Measurements from ENCODE around the gene DOK4.
A peak's percentile ranks its signal among the peaks of the same experiment; 100 is the strongest.
"Not testable (repeated sequence)": the region's sequence is repeated elsewhere in the genome, so short reads cannot be mapped to it uniquely, and the experiment has no call there.

The DOK4 gene

DNA sequence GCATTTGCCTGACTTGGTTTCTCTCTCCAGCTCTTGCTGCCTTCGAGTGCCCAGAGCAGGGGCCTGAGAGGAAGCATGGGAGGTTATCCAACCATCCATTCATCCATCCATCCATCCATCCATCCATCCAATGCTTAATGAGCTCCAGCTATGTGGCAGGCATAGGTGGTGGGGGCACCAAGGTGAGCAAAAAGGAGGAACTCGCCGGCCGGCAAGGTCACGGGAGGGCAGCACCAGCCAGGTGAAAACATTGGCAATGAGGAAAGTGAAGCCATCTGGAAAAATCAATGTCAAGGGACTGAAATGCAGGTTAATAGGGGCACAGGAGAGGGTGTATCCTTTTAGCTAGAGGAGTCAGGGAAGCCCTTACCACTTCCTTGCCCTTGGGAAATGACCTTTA is 18.2 kb upstream of the DOK4 start:
- no peak overlapping the region for H3K4me3 ChIP-seq (ENCODE audit: low read depth, low read length)
- DNase-seq: peak; percentile 30
- TF ChIP-seq, protein P1, sequence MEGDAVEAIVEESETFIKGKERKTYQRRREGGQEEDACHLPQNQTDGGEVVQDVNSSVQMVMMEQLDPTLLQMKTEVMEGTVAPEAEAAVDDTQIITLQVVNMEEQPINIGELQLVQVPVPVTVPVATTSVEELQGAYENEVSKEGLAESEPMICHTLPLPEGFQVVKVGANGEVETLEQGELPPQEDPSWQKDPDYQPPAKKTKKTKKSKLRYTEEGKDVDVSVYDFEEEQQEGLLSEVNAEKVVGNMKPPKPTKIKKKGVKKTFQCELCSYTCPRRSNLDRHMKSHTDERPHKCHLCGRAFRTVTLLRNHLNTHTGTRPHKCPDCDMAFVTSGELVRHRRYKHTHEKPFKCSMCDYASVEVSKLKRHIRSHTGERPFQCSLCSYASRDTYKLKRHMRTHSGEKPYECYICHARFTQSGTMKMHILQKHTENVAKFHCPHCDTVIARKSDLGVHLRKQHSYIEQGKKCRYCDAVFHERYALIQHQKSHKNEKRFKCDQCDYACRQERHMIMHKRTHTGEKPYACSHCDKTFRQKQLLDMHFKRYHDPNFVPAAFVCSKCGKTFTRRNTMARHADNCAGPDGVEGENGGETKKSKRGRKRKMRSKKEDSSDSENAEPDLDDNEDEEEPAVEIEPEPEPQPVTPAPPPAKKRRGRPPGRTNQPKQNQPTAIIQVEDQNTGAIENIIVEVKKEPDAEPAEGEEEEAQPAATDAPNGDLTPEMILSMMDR (IDR thresholded peaks at IDR 0.05; ENCODE audit: low read depth, low read length): no peak
- no peaks in the 10 kb centered on the region for H3K36me3 ChIP-seq
- no peaks in the 10 kb centered on the region for H3K27me3 ChIP-seq
- H3K9me3 ChIP-seq: no peaks in the 10 kb centered on the region
- peaks cover 82% of the 10 kb centered on the region for H3K4me1 ChIP-seq

DNA sequence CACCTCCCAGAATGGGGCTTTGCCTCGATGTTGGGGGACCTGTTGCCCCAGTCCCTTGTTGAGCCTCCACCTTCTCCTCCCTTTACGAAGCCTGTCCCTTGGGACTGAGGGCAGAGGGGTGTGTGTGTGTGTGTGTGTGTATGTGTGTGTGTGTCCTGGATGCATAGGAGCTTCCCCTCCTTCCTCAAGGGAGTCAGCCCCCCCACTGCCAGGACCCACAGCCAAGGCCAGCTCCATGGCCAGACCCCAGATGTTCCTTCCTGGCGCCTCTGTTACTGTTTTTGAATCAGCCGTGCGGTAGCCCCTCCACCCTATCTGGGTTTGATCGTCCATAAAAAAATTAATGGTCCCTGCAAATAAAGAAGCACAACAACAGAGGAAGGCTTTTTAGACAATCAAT is 17.7 kb upstream of the DOK4 start:
- peaks cover 78% of the 10 kb centered on the region for H3K4me1 ChIP-seq
- no peaks in the 10 kb centered on the region for H3K27me3 ChIP-seq
- peak; percentile 90 for DNase-seq
- no peaks in the 10 kb centered on the region for H3K9me3 ChIP-seq
- H3K36me3 ChIP-seq: no peaks in the 10 kb centered on the region
- TF ChIP-seq, protein P1 (IDR thresholded peaks at IDR 0.05; ENCODE audit: low read depth, low read length): no peak
- H3K4me3 ChIP-seq (ENCODE audit: low read depth, low read length): no peak overlapping the region

DNA sequence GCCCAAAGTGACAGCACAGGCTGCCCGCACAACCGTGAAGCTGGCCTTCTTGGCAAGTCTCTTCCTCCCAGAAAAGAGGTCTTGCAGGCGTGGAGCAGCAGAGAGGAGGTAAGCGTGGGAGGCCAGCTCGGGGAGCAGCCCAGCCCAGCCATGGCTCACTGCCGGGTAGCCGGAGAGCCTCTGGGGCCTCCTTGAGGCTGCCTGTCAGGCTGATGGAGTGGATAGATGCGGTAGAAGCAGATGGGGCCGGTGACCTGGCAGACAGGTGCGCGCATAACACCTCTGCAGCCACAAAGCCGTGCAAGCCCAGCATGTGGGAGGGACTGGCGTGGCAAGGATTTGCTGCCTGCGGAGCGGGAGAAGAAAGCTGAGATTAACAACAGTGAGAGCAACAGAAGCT is 17.1 kb upstream of the DOK4 start:
- no peak overlapping the region for H3K4me3 ChIP-seq (ENCODE audit: low read depth, low read length)
- no peaks in the 10 kb centered on the region for H3K27me3 ChIP-seq
- no peaks in the 10 kb centered on the region for H3K9me3 ChIP-seq
- no peaks in the 10 kb centered on the region for H3K36me3 ChIP-seq
- DNase-seq: peak; percentile 50
- TF ChIP-seq, protein P1 (IDR thresholded peaks at IDR 0.05; ENCODE audit: low read depth, low read length): no peak
- peaks cover 71% of the 10 kb centered on the region for H3K4me1 ChIP-seq

DNA sequence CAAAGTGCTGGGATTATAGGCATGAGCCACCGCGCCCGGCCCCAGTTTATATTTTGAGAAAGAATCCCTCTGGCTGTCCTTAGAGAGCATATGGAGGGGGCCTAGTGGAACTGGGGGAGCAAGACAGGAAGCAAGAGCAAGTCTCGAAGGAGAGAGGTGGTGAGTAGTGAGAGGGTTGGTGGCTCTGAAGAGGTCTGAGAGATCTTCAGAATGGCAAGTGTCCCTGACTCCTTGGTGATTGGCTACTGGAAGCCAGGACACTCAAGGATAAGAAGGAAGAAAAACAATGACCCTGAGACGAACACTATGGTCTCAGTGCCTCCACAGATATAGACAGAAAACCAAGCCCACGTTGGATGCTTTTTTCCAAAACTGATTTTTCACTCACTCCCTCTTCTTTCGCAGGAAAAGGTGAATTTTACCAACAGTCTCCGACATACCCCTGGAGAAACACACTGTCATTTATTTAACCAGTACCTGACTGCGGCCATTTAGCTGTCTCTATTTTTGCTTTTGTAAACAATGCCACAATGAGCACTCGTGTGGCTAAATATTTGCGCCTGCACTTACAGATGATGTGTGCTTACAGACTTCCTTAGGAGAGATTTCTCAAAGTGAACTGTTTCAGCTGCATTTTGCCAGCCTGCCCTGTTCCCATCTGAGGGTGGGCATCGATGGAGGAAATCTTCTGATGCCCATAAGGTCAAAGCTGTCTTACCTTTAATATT is 15.9 kb upstream of the DOK4 start:
- Histone ChIP-seq H3K4me1 (peaks cover 63% of the 10 kb centered on the region), H3K4me3 (ENCODE audit: low read depth, low read length) (no peak overlapping the region), H3K36me3 (no peaks in the 10 kb centered on the region), H3K9me3 (no peaks in the 10 kb centered on the region), H3K27me3 (no peaks in the 10 kb centered on the region)
- TF ChIP-seq, protein P1 (IDR thresholded peaks at IDR 0.05; ENCODE audit: low read depth, low read length): no peak
- peak; percentile 2 for DNase-seq

DNA sequence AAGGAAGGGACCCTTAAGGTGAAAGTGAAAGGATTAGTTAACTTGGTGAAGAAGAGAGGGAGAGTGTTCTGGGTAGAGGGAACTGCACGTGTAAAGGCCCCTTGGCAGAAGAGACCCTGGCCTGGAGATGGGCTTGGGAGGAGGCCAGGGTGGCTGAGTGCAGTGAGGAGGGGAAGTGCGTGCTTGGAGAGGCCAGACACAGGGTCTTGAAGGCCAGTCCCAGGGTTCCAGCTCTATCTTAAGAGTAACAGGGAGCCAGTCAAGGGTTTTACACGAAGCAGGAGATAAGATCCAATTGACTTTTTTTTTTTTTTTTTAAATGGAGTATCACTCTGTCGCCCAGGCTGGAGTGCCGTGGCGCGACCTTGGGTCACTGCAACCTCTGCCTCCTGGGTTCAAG is 15.2 kb upstream of the DOK4 start:
- H3K4me3 ChIP-seq (ENCODE audit: low read depth, low read length): no peak overlapping the region
- peak; percentile 1 for DNase-seq
- TF ChIP-seq, protein P1 (IDR thresholded peaks at IDR 0.05; ENCODE audit: low read depth, low read length): no peak
- peaks cover 55% of the 10 kb centered on the region for H3K4me1 ChIP-seq
- H3K36me3 ChIP-seq: no peaks in the 10 kb centered on the region
- H3K27me3 ChIP-seq: no peaks in the 10 kb centered on the region
- no peaks in the 10 kb centered on the region for H3K9me3 ChIP-seq

DNA sequence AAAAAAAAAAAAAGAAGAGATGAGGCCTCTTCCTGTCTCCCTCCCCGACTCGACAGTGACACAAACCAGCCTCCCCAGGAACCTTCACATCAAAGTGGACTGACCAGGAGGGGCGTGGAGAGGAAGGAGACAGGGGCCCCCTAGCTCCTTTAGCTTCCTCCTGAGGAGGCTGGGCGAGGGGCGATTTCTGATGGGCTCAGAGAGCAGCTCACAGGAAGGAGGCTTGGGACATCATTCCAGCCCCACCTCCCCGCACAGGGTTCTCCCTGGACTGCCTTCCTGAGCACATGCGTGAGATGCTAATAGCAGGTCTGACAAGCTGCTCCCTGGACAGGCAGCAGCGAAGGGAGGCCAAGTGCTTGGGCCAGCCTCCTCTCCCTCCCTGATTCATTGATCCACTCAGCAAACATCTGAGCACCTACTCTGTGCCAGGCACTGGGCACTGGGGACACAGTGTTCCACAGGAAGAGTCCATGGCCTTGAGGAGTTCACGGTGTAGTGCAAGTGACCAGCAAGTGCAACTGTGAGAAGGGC is 14.4 kb upstream of the DOK4 start:
- Histone ChIP-seq H3K27me3 (no peaks in the 10 kb centered on the region), H3K4me3 (ENCODE audit: low read depth, low read length) (no peak overlapping the region), H3K9me3 (no peaks in the 10 kb centered on the region), H3K4me1 (peaks cover 50% of the 10 kb centered on the region), H3K36me3 (no peaks in the 10 kb centered on the region)
- TF ChIP-seq, protein P1 (IDR thresholded peaks at IDR 0.05; ENCODE audit: low read depth, low read length): no peak
- DNase-seq: peak; percentile 81

DNA sequence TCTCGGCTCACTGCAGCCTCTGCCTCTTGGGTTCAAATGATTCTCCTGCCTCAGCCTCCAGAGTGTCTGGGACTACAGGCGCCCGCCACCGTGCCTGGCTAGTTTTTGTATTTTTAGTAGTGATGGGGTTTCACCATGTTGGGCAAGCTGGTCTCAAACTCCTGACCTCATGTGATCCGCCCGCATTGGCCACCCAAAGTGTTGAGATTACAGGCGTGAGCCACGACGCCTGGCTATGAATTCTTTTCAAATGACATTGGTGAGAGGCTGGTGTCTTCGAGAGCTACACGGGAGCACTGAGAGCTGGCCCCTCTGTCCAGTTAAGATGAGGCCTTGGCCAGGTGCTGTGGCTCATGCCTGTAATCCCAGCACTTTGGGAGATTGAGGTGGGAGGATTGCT is 13.6 kb upstream of the DOK4 start:
- peaks cover 43% of the 10 kb centered on the region for H3K4me1 ChIP-seq
- H3K9me3 ChIP-seq; H3K27me3 ChIP-seq; H3K36me3 ChIP-seq; H3K4me3 ChIP-seq (ENCODE audit: low read depth, low read length); DNase-seq: not testable (repeated sequence)

Data from BE2C (cell line).